H9 (cell line): ENCODE measurements around the gene GALNT10. TPM values are rescaled to one million over a fixed set of nuclear protein-coding genes. Genes with fewer than 3 reads are reported as not detected.

Source experiments
- DNase-seq: peaks from one replicate; pipeline ENCODE4 v3.0.0-alpha.2; 2017
- H2AFZ ChIP-seq: one replicate; pipeline ENCODE4 v1.6.1; 2013; ENCODE audit warnings: mild to moderate bottlenecking, low read length, control low read depth, moderate library complexity
- H2AK5ac ChIP-seq: 2 replicates; pipeline ENCODE4 v1.6.1; 2013; ENCODE audit warnings: low read length, control low read depth, mixed read lengths; ENCODE audit not compliant: insufficient read length
- H2BK120ac ChIP-seq: one replicate; pipeline ENCODE4 v1.6.1; 2013; ENCODE audit warnings: low read depth, mild to moderate bottlenecking, low read length, control low read depth, inconsistent platforms; ENCODE audit not compliant: poor library complexity, severe bottlenecking
- H2BK12ac ChIP-seq: 2 replicates; pipeline ENCODE4 v1.6.1; 2013; ENCODE audit warnings: low read length, control low read depth, mixed read lengths, low read depth; ENCODE audit not compliant: insufficient read length
- H2BK15ac ChIP-seq: 2 replicates; pipeline ENCODE4 v1.6.1; 2013; ENCODE audit warnings: low read depth, low read length, control low read depth
- H2BK20ac ChIP-seq: one replicate; pipeline ENCODE4 v1.6.1; 2013; ENCODE audit warnings: low read depth, mild to moderate bottlenecking, low read length, control low read depth, inconsistent platforms; ENCODE audit not compliant: poor library complexity, severe bottlenecking
- H2BK5ac ChIP-seq: 2 replicates; pipeline ENCODE4 v1.6.1; 2013; ENCODE audit warnings: low read length, control low read depth, mixed read lengths; ENCODE audit not compliant: insufficient read length
- H3K14ac ChIP-seq: 2 replicates; pipeline ENCODE4 v1.6.1; 2013; ENCODE audit warnings: low read length, control low read depth; ENCODE audit not compliant: insufficient read depth
- H3K18ac ChIP-seq: 2 replicates; pipeline ENCODE4 v1.6.1; 2013; ENCODE audit warnings: low read depth, mild to moderate bottlenecking, mixed read lengths, low read length, control low read depth; ENCODE audit not compliant: insufficient read length
- H3K23ac ChIP-seq: 2 replicates; pipeline ENCODE4 v1.6.1; 2013; ENCODE audit warnings: low read length, control low read depth, mixed read lengths, low read depth; ENCODE audit not compliant: insufficient read length
- H3K23me2 ChIP-seq: 2 replicates; pipeline ENCODE4 v1.6.1; 2013; ENCODE audit warnings: low read depth, mild to moderate bottlenecking, mixed read lengths, low read length, control low read depth; ENCODE audit not compliant: insufficient read length, poor library complexity, severe bottlenecking
- H3K27ac ChIP-seq: 2 replicates; pipeline ENCODE4 v1.5.1; 2013; ENCODE audit warnings: low read length, control low read depth, mixed read lengths, low read depth; ENCODE audit not compliant: insufficient read length
- H3K27me3 ChIP-seq: 2 replicates; pipeline ENCODE4 v1.6.1; 2013; ENCODE audit warnings: low read length, control low read depth, inconsistent platforms; ENCODE audit not compliant: insufficient read depth
- H3K4ac ChIP-seq: 2 replicates; pipeline ENCODE4 v1.6.1; 2013; ENCODE audit warnings: low read depth, mild to moderate bottlenecking, control low read depth, inconsistent platforms, low read length, moderate library complexity
- H3K4me1 ChIP-seq: 2 replicates; pipeline ENCODE4 v1.6.1; 2013; ENCODE audit warnings: low read length, control low read depth, inconsistent platforms; ENCODE audit not compliant: insufficient read depth
- H3K4me2 ChIP-seq: 2 replicates; pipeline ENCODE4 v1.6.1; 2013; ENCODE audit warnings: low read length, control low read depth, mixed read lengths; ENCODE audit not compliant: insufficient read length, insufficient read depth
- H3K56ac ChIP-seq: 2 replicates; pipeline ENCODE4 v1.6.1; 2013; ENCODE audit warnings: low read depth, mild to moderate bottlenecking, mixed read lengths, low read length, control low read depth; ENCODE audit not compliant: insufficient read length
- H3K79me1 ChIP-seq: 2 replicates; pipeline ENCODE4 v1.6.1; 2013; ENCODE audit warnings: low read depth, mild to moderate bottlenecking, moderate library complexity, low read length, control low read depth, inconsistent platforms; ENCODE audit not compliant: insufficient read depth, poor library complexity, severe bottlenecking
- H3K79me2 ChIP-seq: 2 replicates; pipeline ENCODE4 v1.6.1; 2013; ENCODE audit warnings: low read length, control low read depth, inconsistent platforms; ENCODE audit not compliant: insufficient read depth
- H3K9ac ChIP-seq: 2 replicates; pipeline ENCODE4 v1.6.1; 2013; ENCODE audit warnings: low read length, control low read depth, mixed read lengths; ENCODE audit not compliant: insufficient read length; ENCODE audit errors: extremely low read depth
- H3K9me3 ChIP-seq: one replicate; pipeline ENCODE4 v1.6.1; 2013; ENCODE audit warnings: low read depth, low read length, inconsistent platforms; ENCODE audit not compliant: control insufficient read depth
- H3T11ph ChIP-seq: one replicate; pipeline ENCODE4 v1.6.1; 2013; ENCODE audit warnings: mild to moderate bottlenecking, low read length, control low read depth, inconsistent platforms
- H4K20me1 ChIP-seq: one replicate; pipeline ENCODE4 v1.6.1; 2013; ENCODE audit not compliant: control insufficient read depth, insufficient read length, insufficient read depth
- H4K5ac ChIP-seq: 2 replicates; pipeline ENCODE4 v1.6.1; 2013; ENCODE audit warnings: low read depth, mild to moderate bottlenecking, mixed read lengths, low read length, control low read depth; ENCODE audit not compliant: insufficient read length
- H4K8ac ChIP-seq: replicated peaks from 2 replicates; pipeline ENCODE4 v1.6.1; 2013; ENCODE audit warnings: low read length, control low read depth, mixed read lengths, low read depth; ENCODE audit not compliant: insufficient read length
- H4K91ac ChIP-seq: 2 replicates; pipeline ENCODE4 v1.6.1; 2013; ENCODE audit warnings: low read depth, mild to moderate bottlenecking, moderate library complexity, mixed read lengths, low read length, control low read depth; ENCODE audit not compliant: insufficient read length
- H3K27ac Mint-ChIP-seq, 3 experiments: 2 replicates in 2 of 3; 3 replicates in 1 of 3; pipeline ENCODE4 v1.8.0; 2020 to 2021; ENCODE audit warnings: mixed read lengths in 3 of 3, mild to moderate bottlenecking in 1 of 3, moderate library complexity in 1 of 3
- H3K27me3 Mint-ChIP-seq: 2 replicates; pipeline ENCODE4 v1.8.0; 2021; ENCODE audit warnings: low read depth, mild to moderate bottlenecking, moderate library complexity, mixed read lengths
- H3K36me3 Mint-ChIP-seq, 3 experiments: 2 replicates in 2 of 3; 3 replicates in 1 of 3; pipeline ENCODE4 v1.8.0; 2020 to 2021; ENCODE audit warnings: low read depth in 3 of 3, mixed read lengths in 3 of 3; ENCODE audit not compliant: insufficient read depth in 1 of 3
- H3K4me1 Mint-ChIP-seq, 2 experiments: 2 replicates each; pipeline ENCODE4 v1.8.0; 2020; ENCODE audit warnings: mixed read lengths in 2 of 2
- H3K4me3 Mint-ChIP-seq, 2 experiments: 2 replicates in 1 of 2; 3 replicates in 1 of 2; pipeline ENCODE4 v1.8.0; 2020 to 2021; ENCODE audit warnings: mild to moderate bottlenecking in 2 of 2, mixed read lengths in 2 of 2, moderate library complexity in 1 of 2
- H3K9me3 Mint-ChIP-seq, 2 experiments: 2 replicates in 1 of 2; 3 replicates in 1 of 2; pipeline ENCODE4 v1.8.0; 2020; ENCODE audit warnings: mild to moderate bottlenecking in 2 of 2, mixed read lengths in 2 of 2, moderate library complexity in 1 of 2
- CTCF ChIP-seq: fragments of 200-600 bp; sonication (generic); conservative IDR thresholded peaks from 3 replicates; pipeline ENCODE4 v1.8.0; 2021; ENCODE audit warnings: antibody characterized with exemption, mild to moderate bottlenecking
- WGBS: extraction: QIAGEN DNeasy Blood & Tissue Kit; methylation state at CpG from one replicate; pipeline ENCODE4 v1.1.7; 2013; ENCODE audit warnings: missing lambda C conversion rate, low lambda C conversion rate, mixed read lengths; ENCODE audit not compliant: insufficient read length; ENCODE audit errors: extremely low coverage; 5-methylcytosine and 5-hydroxymethylcytosine counted together
- total RNA-seq: library from RNA; stranded (reverse); gene quantifications from 2 replicates; pipeline ENCODE4 v1.2.1, GENCODE V29; 2021

GALNT10 gene
- total RNA-seq, 1 experiment from 2014 or later: 15.4 TPM

DNA sequence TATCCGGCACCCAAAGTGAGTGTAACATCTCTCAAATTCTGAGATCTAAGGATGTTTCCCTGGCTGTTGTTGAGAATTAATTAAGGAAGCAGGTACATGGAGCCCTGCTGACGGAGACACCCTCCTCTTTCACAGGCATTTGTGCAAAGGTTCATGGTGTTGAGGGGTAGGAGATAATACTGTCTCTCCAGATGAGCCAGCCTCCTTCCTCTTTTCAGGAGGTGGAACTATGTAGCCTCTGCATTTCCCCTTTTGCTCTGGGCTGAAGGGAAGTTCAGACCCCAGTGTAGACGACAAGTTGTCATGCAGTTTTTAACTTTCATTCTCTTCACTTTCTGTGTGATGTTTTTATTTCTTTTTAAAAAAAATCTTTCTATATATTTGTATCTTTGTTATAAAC, 107.5 kb downstream of the GALNT10 start:
- H3K27ac Mint-ChIP-seq: peak overlapping the region in 1 of 3 experiments; percentile 57; a peak in 1 of 7 replicates
- H3K27ac ChIP-seq: no peak overlapping the region
- H3K4me1 ChIP-seq: no peaks in the 10 kb centered on the region

More for the DNA sequence above, 107.5 kb downstream of the GALNT10 start:
- Histone ChIP-seq H3K9ac (no peak overlapping the region), H3K4ac (no peak overlapping the region), H3K4me2 (no peak overlapping the region), H2BK120ac (no peak overlapping the region), H3K79me1 (no peaks in the 10 kb centered on the region), H3K27me3 (no peaks in the 10 kb centered on the region), H3T11ph (no peak overlapping the region), H4K5ac (no peak overlapping the region), H3K23me2 (no peaks in the 10 kb centered on the region), H3K18ac (no peak overlapping the region), H2AFZ (no peak overlapping the region), H3K56ac (no peak overlapping the region), H2BK5ac (no peak overlapping the region), H3K14ac (no peak overlapping the region), H2BK20ac (no peak overlapping the region), H2AK5ac (no peak overlapping the region), H2BK15ac (no peak overlapping the region), H2BK12ac (no peak overlapping the region), H3K9me3 (no peaks in the 10 kb centered on the region), H4K8ac (no peak overlapping the region), H3K79me2 (no peaks in the 10 kb centered on the region), H4K91ac (no peak overlapping the region), H3K23ac (no peak overlapping the region), H4K20me1 (no peaks in the 10 kb centered on the region)
- Mint-ChIP-seq H3K36me3 (peaks cover 0 to 9% (median 0%) of the 10 kb centered on the region in 3 experiments; a peak in 2 of 7 replicates), H3K4me1 (peaks cover 2 to 5% of the 10 kb centered on the region in 2 experiments), H3K27me3 (no peaks in the 10 kb centered on the region), H3K9me3 (no peaks in the 10 kb centered on the region), H3K4me3 (no peak overlapping the region)
- no peak for TF ChIP-seq CTCF
- DNase-seq: no peak
- no CpG with 5 or more reads among the region's 3 CpGs for WGBS
